Measurements from ENCODE around the gene FKBP7. TPM values are rescaled to one million over a fixed set of nuclear protein-coding genes. Genes with fewer than 3 reads are reported as not detected.

The FKBP7 gene
- total and polyA plus RNA-seq, 2 donors (not counting 1 experiment from before 2014, with no cell fraction given), result 54.3 to 57.7 TPM

DNA sequence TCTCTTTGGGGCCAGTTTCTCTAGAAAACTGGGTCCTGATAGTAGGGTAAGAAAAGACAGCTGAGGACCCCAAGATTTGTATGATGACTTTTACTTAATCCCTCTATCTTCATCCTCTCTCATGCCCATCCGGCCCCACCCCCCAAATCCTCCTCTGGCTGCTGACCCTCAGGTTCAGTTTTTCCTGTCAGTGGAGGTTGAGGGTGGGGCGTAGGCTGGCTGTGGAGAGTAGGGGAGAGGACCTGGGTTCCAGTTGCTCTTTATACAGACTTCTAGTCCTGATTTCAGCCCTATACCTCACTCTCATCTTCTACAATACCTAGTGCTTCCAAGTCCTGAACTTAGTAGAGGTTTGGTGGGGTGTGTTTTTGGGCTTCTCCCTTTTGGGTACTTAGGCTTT is 30.2 kb upstream of the FKBP7 start:
- Histone ChIP-seq H3K9ac (ENCODE audit: insufficient read depth, low read length) (no peak overlapping the region), H3K4me1 (ENCODE audit: control insufficient read depth, extremely low read depth, insufficient read depth, low read length) (no peaks in the 10 kb centered on the region), H3K4me2 (ENCODE audit: extremely low read depth, insufficient read depth, low read length) (no peak overlapping the region), H4K20me1 (ENCODE audit: control insufficient read depth, extremely low read depth, insufficient read depth, low read length) (no peaks in the 10 kb centered on the region), H2AFZ (ENCODE audit: low read length) (no peak overlapping the region), H3K4me3 (replicated peaks in 1 of 4; ENCODE audit: control extremely low read depth in 1 of 4, insufficient read depth in 1 of 4, low read depth in 3 of 4, low read length in 4 of 4) (no peak overlapping the region), H3K9me3 (ENCODE audit: control insufficient read depth, insufficient read depth, low read depth, low read length) (no peaks in the 10 kb centered on the region), H3K79me2 (ENCODE audit: control insufficient read depth, insufficient read depth, low read length) (no peaks in the 10 kb centered on the region), H3K36me3 (ENCODE audit: control insufficient read depth, insufficient read depth, low read length) (peaks cover 1% of the 10 kb centered on the region), H3K27me3 (ENCODE audit: control insufficient read depth, insufficient read depth, low read length) (no peaks in the 10 kb centered on the region), H3K27ac (ENCODE audit: insufficient read depth, low read length) (no peak overlapping the region)
- TF ChIP-seq CTCF (conservative IDR thresholded peaks at IDR 0.05 in 1 of 2, IDR thresholded peaks at IDR 0.05 in 1 of 2; ENCODE audit: low read depth in 1 of 2, low read length in 2 of 2) (no peak), EZH2 (IDR thresholded peaks at IDR 0.05; ENCODE audit: low read length, missing control alignments) (no peak)
- no peak for DNase-seq (ENCODE audit: low read depth in 2 of 2)

DNA sequence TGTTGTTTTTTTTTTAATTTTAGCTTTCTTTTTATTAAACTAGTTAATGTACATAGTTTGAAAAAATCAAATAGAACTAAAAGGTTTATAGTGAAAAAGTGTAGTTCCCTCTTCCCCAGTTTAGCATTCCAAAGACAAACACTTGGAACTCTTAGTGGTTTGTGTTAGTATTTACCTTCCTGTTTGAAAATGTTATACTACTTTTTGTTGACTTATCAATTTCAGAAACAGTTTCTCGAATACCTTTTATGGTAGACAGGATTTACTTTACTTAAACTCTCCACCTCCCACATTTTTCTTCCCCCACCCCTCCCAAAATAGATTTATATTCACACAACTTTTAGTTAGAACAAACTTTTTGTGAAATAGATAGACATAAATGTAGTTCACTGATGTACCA is 28.5 kb upstream of the FKBP7 start:
- H3K36me3 ChIP-seq (ENCODE audit: control insufficient read depth, insufficient read depth, low read length), result peaks cover 1% of the 10 kb centered on the region
- TF ChIP-seq EZH2 (IDR thresholded peaks at IDR 0.05; ENCODE audit: low read length, missing control alignments) (no peak), CTCF (conservative IDR thresholded peaks at IDR 0.05 in 1 of 2, IDR thresholded peaks at IDR 0.05 in 1 of 2; ENCODE audit: low read depth in 1 of 2, low read length in 2 of 2) (no peak)
- DNase-seq (ENCODE audit: low read depth in 2 of 2), result no peak

DNA sequence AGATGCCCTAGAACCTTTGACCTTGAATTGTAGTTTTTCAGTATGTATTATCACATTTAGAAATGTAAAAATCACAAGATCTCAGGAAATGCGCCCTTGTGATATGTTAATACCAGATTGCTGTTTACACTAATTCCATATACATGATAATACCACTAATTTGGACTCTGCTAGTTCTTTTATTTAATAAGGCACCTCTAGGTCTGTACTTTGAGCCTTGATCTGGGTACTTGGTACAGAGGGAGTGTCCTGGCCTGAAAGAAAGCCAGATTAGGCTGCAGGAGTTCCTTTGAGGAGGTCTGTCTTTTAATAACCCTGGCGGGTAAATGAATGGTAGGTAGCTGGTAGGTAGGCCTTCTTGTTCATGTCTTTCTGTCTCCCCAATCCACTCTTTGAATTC is 28.1 kb upstream of the FKBP7 start:
- H3K9ac ChIP-seq (ENCODE audit: insufficient read depth, low read length), result no peak overlapping the region
- H3K9me3 ChIP-seq (ENCODE audit: control insufficient read depth, insufficient read depth, low read depth, low read length), result no peaks in the 10 kb centered on the region
- TF ChIP-seq EZH2 (IDR thresholded peaks at IDR 0.05; ENCODE audit: low read length, missing control alignments) (no peak), CTCF (conservative IDR thresholded peaks at IDR 0.05 in 1 of 2, IDR thresholded peaks at IDR 0.05 in 1 of 2; ENCODE audit: low read depth in 1 of 2, low read length in 2 of 2) (no peak)
- H3K4me3 ChIP-seq (replicated peaks in 1 of 4; ENCODE audit: control extremely low read depth in 1 of 4, insufficient read depth in 1 of 4, low read depth in 3 of 4, low read length in 4 of 4), result no peak overlapping the region
- H3K4me2 ChIP-seq (ENCODE audit: extremely low read depth, insufficient read depth, low read length), result no peak overlapping the region
- H3K27me3 ChIP-seq (ENCODE audit: control insufficient read depth, insufficient read depth, low read length), result no peaks in the 10 kb centered on the region
- no peaks in the 10 kb centered on the region for H3K79me2 ChIP-seq (ENCODE audit: control insufficient read depth, insufficient read depth, low read length)
- no peak for DNase-seq (ENCODE audit: low read depth in 2 of 2)
- H4K20me1 ChIP-seq (ENCODE audit: control insufficient read depth, extremely low read depth, insufficient read depth, low read length), result no peaks in the 10 kb centered on the region
- no peak overlapping the region for H3K27ac ChIP-seq (ENCODE audit: insufficient read depth, low read length)
- no peak overlapping the region for H2AFZ ChIP-seq (ENCODE audit: low read length)
- no peaks in the 10 kb centered on the region for H3K4me1 ChIP-seq (ENCODE audit: control insufficient read depth, extremely low read depth, insufficient read depth, low read length)
- H3K36me3 ChIP-seq (ENCODE audit: control insufficient read depth, insufficient read depth, low read length), result peaks cover 1% of the 10 kb centered on the region

More for the DNA sequence above, 28.5 kb upstream of the FKBP7 start:
- H3K4me2 ChIP-seq (ENCODE audit: extremely low read depth, insufficient read depth, low read length), result no peak overlapping the region
- H3K4me1 ChIP-seq (ENCODE audit: control insufficient read depth, extremely low read depth, insufficient read depth, low read length), result no peaks in the 10 kb centered on the region
- H2AFZ ChIP-seq (ENCODE audit: low read length), result no peak overlapping the region
- no peaks in the 10 kb centered on the region for H3K27me3 ChIP-seq (ENCODE audit: control insufficient read depth, insufficient read depth, low read length)
- no peak overlapping the region for H3K4me3 ChIP-seq (replicated peaks in 1 of 4; ENCODE audit: control extremely low read depth in 1 of 4, insufficient read depth in 1 of 4, low read depth in 3 of 4, low read length in 4 of 4)
- H3K9ac ChIP-seq (ENCODE audit: insufficient read depth, low read length), result no peak overlapping the region
- H3K79me2 ChIP-seq (ENCODE audit: control insufficient read depth, insufficient read depth, low read length), result no peaks in the 10 kb centered on the region
- no peaks in the 10 kb centered on the region for H3K9me3 ChIP-seq (ENCODE audit: control insufficient read depth, insufficient read depth, low read depth, low read length)
- H4K20me1 ChIP-seq (ENCODE audit: control insufficient read depth, extremely low read depth, insufficient read depth, low read length), result no peaks in the 10 kb centered on the region
- H3K27ac ChIP-seq (ENCODE audit: insufficient read depth, low read length), result no peak overlapping the region

Measured in fibroblast of lung (primary cell).